SK-N-MC (cell line): Measurements from ENCODE around the gene ACOT2.
"Not testable (repeated sequence)": the region's sequence is repeated elsewhere in the genome, so short reads cannot be mapped to it uniquely, and the experiment has no call there.

Source experiments
- EZH2 ChIP-seq: fragments of 200-600 bp; sonication (generic); IDR thresholded peaks from one replicate; pipeline ENCODE4 v1.6.1; 2017; ENCODE audit warnings: antibody characterized with exemption
- FOXP2 ChIP-seq: optimal IDR thresholded peaks from 2 replicates; pipeline ENCODE3; 2011; ENCODE audit warnings: mild to moderate bottlenecking, moderate library complexity; ENCODE audit not compliant: insufficient read depth; ENCODE audit errors: extremely low read length, control extremely low read depth
- POLR2AphosphoS5 ChIP-seq: IDR thresholded peaks from 2 replicates; pipeline ENCODE4 v1.6.1; 2012; ENCODE audit warnings: mild to moderate bottlenecking, low read depth, low read length, borderline replicate concordance

DNA sequence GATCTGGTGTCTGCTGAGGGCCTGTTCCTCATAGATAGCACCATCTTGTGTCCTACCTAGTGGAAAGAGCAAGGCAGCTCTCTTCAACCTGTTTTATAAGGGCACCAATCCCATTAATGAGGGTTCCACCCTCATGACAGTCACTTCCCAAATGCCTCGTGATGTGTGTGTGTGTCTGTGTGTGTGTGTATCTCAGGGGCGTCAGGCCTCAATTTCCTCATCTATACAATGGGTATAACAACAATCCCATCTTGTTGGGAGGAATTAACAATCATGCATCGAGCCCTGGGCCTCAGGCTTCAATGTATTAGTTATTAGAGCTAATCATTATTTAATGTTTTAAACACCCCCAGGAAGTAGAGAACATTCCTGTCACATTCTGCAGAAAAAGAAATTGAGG is 19.9 kb upstream of the ACOT2 start:
- TF ChIP-seq EZH2, POLR2AphosphoS5, FOXP2: not testable (repeated sequence)
